GM23338 (cell line): ENCODE results near the gene CNIH3. TPM values are rescaled to one million over a fixed set of nuclear protein-coding genes. Genes with fewer than 3 reads are reported as not detected.

Experiments used
- ATAC-seq: fragments of 200-7000 bp; cut with Tn5 transposase; 3 replicates; pipeline ENCODE4 v1.9.1; 2020
- DNase-seq: peaks from one replicate; pipeline ENCODE4 v3.0.0-alpha.2; 2015; ENCODE audit warnings: low spot score
- H2AFZ ChIP-seq: fragments of 200-600 bp; sonication (generic); 2 replicates; pipeline ENCODE4 v1.8.0; 2016; ENCODE audit warnings: antibody characterized with exemption, mild to moderate bottlenecking, moderate library complexity
- H3F3A ChIP-seq: fragments of 200-600 bp; sonication (generic); replicated peaks from 2 replicates; pipeline ENCODE4 v1.8.0; 2017; ENCODE audit warnings: antibody characterized with exemption, mixed run types, low read depth
- H3K27ac ChIP-seq: fragments of 200-600 bp; sonication (generic); 2 replicates; pipeline ENCODE4 v1.6.1; 2016; ENCODE audit warnings: low read depth
- H3K27me3 ChIP-seq: fragments of 200-600 bp; sonication (generic); 2 replicates; pipeline ENCODE4 v1.8.0; 2016; ENCODE audit warnings: mild to moderate bottlenecking, mixed run types, moderate library complexity; ENCODE audit not compliant: insufficient read depth
- H3K36me3 ChIP-seq: fragments of 200-600 bp; sonication (generic); 2 replicates; pipeline ENCODE4 v1.8.0; 2016; ENCODE audit warnings: mild to moderate bottlenecking; ENCODE audit not compliant: insufficient read depth
- H3K4me1 ChIP-seq: fragments of 200-600 bp; sonication (generic); 2 replicates; pipeline ENCODE4 v1.8.0; 2016; ENCODE audit warnings: mild to moderate bottlenecking, moderate library complexity; ENCODE audit not compliant: insufficient read depth
- H3K4me2 ChIP-seq: fragments of 200-600 bp; sonication (generic); 2 replicates; pipeline ENCODE4 v1.7.1; 2017; ENCODE audit warnings: mixed run types
- H3K4me3 ChIP-seq: fragments of 200-600 bp; sonication (generic); 2 replicates; pipeline ENCODE4 v1.6.1; 2016; ENCODE audit warnings: mixed run types
- H3K79me2 ChIP-seq: fragments of 200-600 bp; sonication (generic); replicated peaks from 2 replicates; pipeline ENCODE4 v1.8.0; 2017; ENCODE audit warnings: mild to moderate bottlenecking; ENCODE audit not compliant: insufficient read depth
- H3K9me2 ChIP-seq: fragments of 200-600 bp; sonication (generic); 2 replicates; pipeline ENCODE4 v1.8.0; 2017; ENCODE audit not compliant: insufficient read depth
- H4K20me1 ChIP-seq: fragments of 200-600 bp; sonication (generic); replicated peaks from 2 replicates; pipeline ENCODE4 v1.8.0; 2017; ENCODE audit warnings: mild to moderate bottlenecking; ENCODE audit not compliant: insufficient read depth
- H3K27ac Mint-ChIP-seq: 2 replicates; pipeline ENCODE4 v1.8.0; 2020; ENCODE audit warnings: inconsistent platforms, mild to moderate bottlenecking, moderate library complexity, mixed read lengths
- H3K27me3 Mint-ChIP-seq: 3 replicates; pipeline ENCODE4 v1.8.0; 2022; ENCODE audit warnings: low read depth, mild to moderate bottlenecking, moderate library complexity, mixed read lengths, inconsistent platforms; ENCODE audit not compliant: insufficient read depth, poor library complexity
- H3K36me3 Mint-ChIP-seq: 3 replicates; pipeline ENCODE4 v1.8.0; 2021; ENCODE audit warnings: low read depth, mild to moderate bottlenecking, inconsistent platforms, moderate library complexity, mixed read lengths
- H3K4me1 Mint-ChIP-seq: 3 replicates; pipeline ENCODE4 v1.8.0; 2020; ENCODE audit warnings: mild to moderate bottlenecking, inconsistent platforms, mixed read lengths
- H3K4me3 Mint-ChIP-seq: 3 replicates; pipeline ENCODE4 v1.8.0; 2021; ENCODE audit warnings: moderate library complexity, mild to moderate bottlenecking, inconsistent platforms, mixed read lengths
- H3K9me3 Mint-ChIP-seq: 3 replicates; pipeline ENCODE4 v1.8.0; 2020; ENCODE audit warnings: moderate library complexity, mild to moderate bottlenecking, inconsistent platforms, mixed read lengths
- CREB1 ChIP-seq: fragments of 250-450 bp; sonication (Bioruptor Pico); IDR thresholded peaks from 2 replicates; pipeline ENCODE4 v1.5.0; 2020; ENCODE audit warnings: low read depth, mild to moderate bottlenecking, moderate library complexity
- ETS1 ChIP-seq: IDR thresholded peaks from 2 replicates; pipeline ENCODE4 v1.6.1; 2016; ENCODE audit warnings: antibody characterized with exemption
- EZH2 ChIP-seq: fragments of 200-600 bp; sonication (generic); IDR thresholded peaks from one replicate; pipeline ENCODE4 v1.8.0; 2017; ENCODE audit warnings: antibody characterized with exemption, mild to moderate bottlenecking, low read depth; ENCODE audit not compliant: unreplicated experiment
- EZH2phosphoT487 ChIP-seq: fragments of 200-600 bp; sonication (generic); IDR thresholded peaks from one replicate; pipeline ENCODE4 v1.8.1; 2018; ENCODE audit warnings: antibody characterized with exemption; ENCODE audit not compliant: unreplicated experiment
- JUNB ChIP-seq: IDR thresholded peaks from one replicate; pipeline ENCODE4 v1.6.1; 2016; ENCODE audit warnings: antibody characterized with exemption; ENCODE audit not compliant: unreplicated experiment
- NANOG ChIP-seq: IDR thresholded peaks from 2 replicates; pipeline ENCODE4 v1.6.1; 2016; ENCODE audit warnings: antibody characterized with exemption, borderline replicate concordance
- POLR2AphosphoS5 ChIP-seq: IDR thresholded peaks from 2 replicates; pipeline ENCODE4 v1.6.1; 2016; ENCODE audit warnings: antibody characterized with exemption, low read depth
- STAT1 ChIP-seq: IDR thresholded peaks from one replicate; pipeline ENCODE4 v1.6.1; 2016; ENCODE audit warnings: antibody characterized with exemption; ENCODE audit not compliant: unreplicated experiment
- ZNF114 ChIP-seq: fragments of 250-450 bp; sonication (Bioruptor Pico); IDR thresholded peaks from 2 replicates; pipeline ENCODE4 v1.5.0; 2020; ENCODE audit warnings: mild to moderate bottlenecking, moderate library complexity
- ZNF331 ChIP-seq: fragments of 250-450 bp; sonication (Bioruptor Pico); IDR thresholded peaks from 2 replicates; pipeline ENCODE4 v1.5.0; 2020; ENCODE audit warnings: low read depth, mild to moderate bottlenecking, moderate library complexity
- polyA plus RNA-seq: library from polyadenylated mRNA; unstranded; fragments of >200 nt; fragmentation: Nextera tagmentation; extraction: Ambion mirVana; gene quantifications from 2 replicates; pipeline ENCODE4 v1.2.1, GENCODE V29; 2016
- total RNA-seq: library from RNA; depleted of rRNA; stranded (reverse); fragments of >200 nt; shearing (Covaris generic); gene quantifications from 2 replicates; pipeline ENCODE4 v1.2.3, GENCODE V29; 2014
- TF ChIP-seq, protein P1 (sequence below), 2 experiments: fragments of 200-600 bp in 1 of 2; sonication (generic) in 1 of 2; conservative IDR thresholded peaks; 2 replicates each; pipeline versions ENCODE4 v1.5.1 to v1.6.1; 2016 to 2017; ENCODE audit warnings: antibody characterized with exemption in 2 of 2, low read depth in 2 of 2, mild to moderate bottlenecking in 2 of 2, moderate library complexity in 1 of 2
- TF ChIP-seq, protein P2 (sequence below): fragments of 250-450 bp; sonication (Bioruptor Pico); IDR thresholded peaks from 2 replicates; pipeline ENCODE4 v1.5.0; 2020; ENCODE audit warnings: mild to moderate bottlenecking, moderate library complexity

The CNIH3 gene
- total and polyA plus RNA-seq, 2 experiments from 2014 or later = 3.6 to 5.1 TPM

DNA sequence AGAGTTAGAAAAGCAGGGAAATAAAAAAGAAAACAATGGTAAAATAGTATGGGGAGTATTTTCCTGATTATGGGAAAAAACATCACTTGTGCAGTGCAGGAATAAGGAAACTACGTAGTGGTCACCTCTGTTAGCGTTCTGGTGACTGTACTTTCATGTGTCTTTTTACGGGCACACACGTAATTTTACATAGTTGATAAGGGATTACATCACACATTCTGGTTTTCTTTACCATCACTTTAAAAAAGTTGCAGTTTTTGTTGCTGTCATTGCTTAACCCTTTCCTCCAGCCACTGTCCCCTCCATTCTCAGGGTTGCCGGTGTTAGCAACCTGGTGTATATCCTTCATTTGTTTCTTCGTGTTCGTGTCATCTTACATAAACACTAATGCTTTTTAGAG lies 35.1 kb downstream of the CNIH3 start:
- DNase-seq = no peak
- Histone ChIP-seq H3K79me2 (no peaks in the 10 kb centered on the region), H3K36me3 (no peaks in the 10 kb centered on the region), H3K4me1 (peaks cover 5% of the 10 kb centered on the region; the same call in 1 of the 2 replicates), H3F3A (no peaks in the 10 kb centered on the region), H4K20me1 (no peaks in the 10 kb centered on the region), H3K4me2 (no peak overlapping the region), H3K27ac (no peak overlapping the region), H3K27me3 (no peaks in the 10 kb centered on the region), H3K9me2 (0 out of 2 replicates have a peak, but pooled peaks cover 1% of the 10 kb centered on the region), H2AFZ (no peak overlapping the region), H3K4me3 (no peak overlapping the region)
- Mint-ChIP-seq H3K36me3 (no peaks in the 10 kb centered on the region), H3K27ac (peak overlapping the region; percentile 10; the same call in 1 of the 2 replicates), H3K9me3 (no peaks in the 10 kb centered on the region), H3K27me3 (peaks cover 3% of the 10 kb centered on the region), H3K4me1 (peaks cover 13% of the 10 kb centered on the region), H3K4me3 (no peak overlapping the region)
- no peak for TF ChIP-seq POLR2AphosphoS5
- TF ChIP-seq EZH2phosphoT487 = no peak
- no peak for TF ChIP-seq STAT1
- no peak for TF ChIP-seq ZNF114 (CRISPR knock-in tag)
- ATAC-seq = no peak

GRCh38 chr1:224656392-224656791 lies 40.3 kb downstream of the CNIH3 start:
- H3K4me3 ChIP-seq = no peak overlapping the region
- TF ChIP-seq NANOG (no peak), ZNF114 (CRISPR knock-in tag) (no peak), JUNB (no peak), POLR2AphosphoS5 (no peak), CREB1 (CRISPR knock-in tag) (no peak), ZNF331 (CRISPR knock-in tag) (no peak), EZH2 (no peak), STAT1 (no peak), EZH2phosphoT487 (no peak), ETS1 (no peak)
- TF ChIP-seq, protein P1, sequence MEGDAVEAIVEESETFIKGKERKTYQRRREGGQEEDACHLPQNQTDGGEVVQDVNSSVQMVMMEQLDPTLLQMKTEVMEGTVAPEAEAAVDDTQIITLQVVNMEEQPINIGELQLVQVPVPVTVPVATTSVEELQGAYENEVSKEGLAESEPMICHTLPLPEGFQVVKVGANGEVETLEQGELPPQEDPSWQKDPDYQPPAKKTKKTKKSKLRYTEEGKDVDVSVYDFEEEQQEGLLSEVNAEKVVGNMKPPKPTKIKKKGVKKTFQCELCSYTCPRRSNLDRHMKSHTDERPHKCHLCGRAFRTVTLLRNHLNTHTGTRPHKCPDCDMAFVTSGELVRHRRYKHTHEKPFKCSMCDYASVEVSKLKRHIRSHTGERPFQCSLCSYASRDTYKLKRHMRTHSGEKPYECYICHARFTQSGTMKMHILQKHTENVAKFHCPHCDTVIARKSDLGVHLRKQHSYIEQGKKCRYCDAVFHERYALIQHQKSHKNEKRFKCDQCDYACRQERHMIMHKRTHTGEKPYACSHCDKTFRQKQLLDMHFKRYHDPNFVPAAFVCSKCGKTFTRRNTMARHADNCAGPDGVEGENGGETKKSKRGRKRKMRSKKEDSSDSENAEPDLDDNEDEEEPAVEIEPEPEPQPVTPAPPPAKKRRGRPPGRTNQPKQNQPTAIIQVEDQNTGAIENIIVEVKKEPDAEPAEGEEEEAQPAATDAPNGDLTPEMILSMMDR (conservative IDR thresholded peaks at IDR 0.05; ENCODE audit: low read depth in 2 of 2) = no peak
- TF ChIP-seq, protein P2, sequence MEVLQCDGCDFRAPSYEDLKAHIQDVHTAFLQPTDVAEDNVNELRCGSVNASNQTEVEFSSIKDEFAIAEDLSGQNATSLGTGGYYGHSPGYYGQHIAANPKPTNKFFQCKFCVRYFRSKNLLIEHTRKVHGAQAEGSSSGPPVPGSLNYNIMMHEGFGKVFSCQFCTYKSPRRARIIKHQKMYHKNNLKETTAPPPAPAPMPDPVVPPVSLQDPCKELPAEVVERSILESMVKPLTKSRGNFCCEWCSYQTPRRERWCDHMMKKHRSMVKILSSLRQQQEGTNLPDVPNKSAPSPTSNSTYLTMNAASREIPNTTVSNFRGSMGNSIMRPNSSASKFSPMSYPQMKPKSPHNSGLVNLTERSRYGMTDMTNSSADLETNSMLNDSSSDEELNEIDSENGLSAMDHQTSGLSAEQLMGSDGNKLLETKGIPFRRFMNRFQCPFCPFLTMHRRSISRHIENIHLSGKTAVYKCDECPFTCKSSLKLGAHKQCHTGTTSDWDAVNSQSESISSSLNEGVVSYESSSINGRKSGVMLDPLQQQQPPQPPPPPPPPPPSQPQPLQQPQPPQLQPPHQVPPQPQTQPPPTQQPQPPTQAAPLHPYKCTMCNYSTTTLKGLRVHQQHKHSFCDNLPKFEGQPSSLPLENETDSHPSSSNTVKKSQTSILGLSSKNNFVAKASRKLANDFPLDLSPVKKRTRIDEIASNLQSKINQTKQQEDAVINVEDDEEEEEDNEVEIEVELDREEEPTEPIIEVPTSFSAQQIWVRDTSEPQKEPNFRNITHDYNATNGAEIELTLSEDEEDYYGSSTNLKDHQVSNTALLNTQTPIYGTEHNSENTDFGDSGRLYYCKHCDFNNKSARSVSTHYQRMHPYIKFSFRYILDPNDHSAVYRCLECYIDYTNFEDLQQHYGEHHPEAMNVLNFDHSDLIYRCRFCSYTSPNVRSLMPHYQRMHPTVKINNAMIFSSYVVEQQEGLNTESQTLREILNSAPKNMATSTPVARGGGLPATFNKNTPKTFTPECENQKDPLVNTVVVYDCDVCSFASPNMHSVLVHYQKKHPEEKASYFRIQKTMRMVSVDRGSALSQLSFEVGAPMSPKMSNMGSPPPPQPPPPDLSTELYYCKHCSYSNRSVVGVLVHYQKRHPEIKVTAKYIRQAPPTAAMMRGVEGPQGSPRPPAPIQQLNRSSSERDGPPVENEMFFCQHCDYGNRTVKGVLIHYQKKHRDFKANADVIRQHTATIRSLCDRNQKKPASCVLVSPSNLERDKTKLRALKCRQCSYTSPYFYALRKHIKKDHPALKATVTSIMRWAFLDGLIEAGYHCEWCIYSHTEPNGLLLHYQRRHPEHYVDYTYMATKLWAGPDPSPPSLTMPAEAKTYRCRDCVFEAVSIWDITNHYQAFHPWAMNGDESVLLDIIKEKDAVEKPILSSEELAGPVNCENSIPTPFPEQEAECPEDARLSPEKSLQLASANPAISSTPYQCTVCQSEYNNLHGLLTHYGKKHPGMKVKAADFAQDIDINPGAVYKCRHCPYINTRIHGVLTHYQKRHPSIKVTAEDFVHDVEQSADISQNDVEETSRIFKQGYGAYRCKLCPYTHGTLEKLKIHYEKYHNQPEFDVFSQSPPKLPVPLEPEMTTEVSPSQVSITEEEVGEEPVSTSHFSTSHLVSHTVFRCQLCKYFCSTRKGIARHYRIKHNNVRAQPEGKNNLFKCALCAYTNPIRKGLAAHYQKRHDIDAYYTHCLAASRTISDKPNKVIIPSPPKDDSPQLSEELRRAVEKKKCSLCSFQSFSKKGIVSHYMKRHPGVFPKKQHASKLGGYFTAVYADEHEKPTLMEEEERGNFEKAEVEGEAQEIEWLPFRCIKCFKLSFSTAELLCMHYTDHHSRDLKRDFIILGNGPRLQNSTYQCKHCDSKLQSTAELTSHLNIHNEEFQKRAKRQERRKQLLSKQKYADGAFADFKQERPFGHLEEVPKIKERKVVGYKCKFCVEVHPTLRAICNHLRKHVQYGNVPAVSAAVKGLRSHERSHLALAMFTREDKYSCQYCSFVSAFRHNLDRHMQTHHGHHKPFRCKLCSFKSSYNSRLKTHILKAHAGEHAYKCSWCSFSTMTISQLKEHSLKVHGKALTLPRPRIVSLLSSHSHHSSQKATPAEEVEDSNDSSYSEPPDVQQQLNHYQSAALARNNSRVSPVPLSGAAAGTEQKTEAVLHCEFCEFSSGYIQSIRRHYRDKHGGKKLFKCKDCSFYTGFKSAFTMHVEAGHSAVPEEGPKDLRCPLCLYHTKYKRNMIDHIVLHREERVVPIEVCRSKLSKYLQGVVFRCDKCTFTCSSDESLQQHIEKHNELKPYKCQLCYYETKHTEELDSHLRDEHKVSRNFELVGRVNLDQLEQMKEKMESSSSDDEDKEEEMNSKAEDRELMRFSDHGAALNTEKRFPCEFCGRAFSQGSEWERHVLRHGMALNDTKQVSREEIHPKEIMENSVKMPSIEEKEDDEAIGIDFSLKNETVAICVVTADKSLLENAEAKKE (CRISPR knock-in tag) = no peak

More at GRCh38 chr1:224656392-224656791, 40.3 kb downstream of the CNIH3 start:
- no peak overlapping the region for H3K27ac Mint-ChIP-seq
- Histone ChIP-seq H3K27ac (no peak overlapping the region), H2AFZ (no peak overlapping the region), H3K9me2 (0 out of 2 replicates have a peak, but pooled peaks cover 4% of the 10 kb centered on the region), H3K4me2 (no peak overlapping the region), H3K36me3 (no peaks in the 10 kb centered on the region), H3K4me1 (no peaks in the 10 kb centered on the region), H3K27me3 (no peaks in the 10 kb centered on the region), H3F3A (no peaks in the 10 kb centered on the region), H4K20me1 (no peaks in the 10 kb centered on the region), H3K79me2 (no peaks in the 10 kb centered on the region; the same call in 1 of the 2 replicates)
- DNase-seq = no peak
- no peak overlapping the region for H3K4me3 Mint-ChIP-seq
- no peak for ATAC-seq
- H3K9me3 Mint-ChIP-seq = no peaks in the 10 kb centered on the region
- H3K4me1 Mint-ChIP-seq = no peaks in the 10 kb centered on the region; the same call in 2 of the 3 replicates
- no peaks in the 10 kb centered on the region for H3K27me3 Mint-ChIP-seq
- H3K36me3 Mint-ChIP-seq = no peaks in the 10 kb centered on the region
